IMR-90 (cell line): Measurements from ENCODE around the gene MTA1. TPM values are rescaled to one million over a fixed set of nuclear protein-coding genes. Genes with fewer than 3 reads are reported as not detected.

Experiments
- ATAC-seq: fragments of 200-7000 bp; cut with Tn5 transposase; 2 replicates; pipeline ENCODE4 v1.9.1; 2020; ENCODE audit warnings: low read depth, mild to moderate bottlenecking, moderate library complexity
- BruUV-seq: library from RNA; stranded (reverse); fragments of 400-500 nt; replicated peaks from 2 replicates; lab custom pipeline; 2021; lab: Mats Ljungman, UMichigan
- CTCF ChIA-PET: fragments of 300-600 bp; formaldehyde crosslinking; extraction: SDS; loops from one replicate; lab custom pipeline; 2021; ENCODE audit warnings: antibody characterized with exemption; lab: Yijun Ruan, JAX
- POLR2A ChIA-PET: fragments of 300-600 bp; sonication (Branson Sonifier 250); formaldehyde crosslinking; loops from one replicate; lab custom pipeline; 2022; ENCODE audit warnings: antibody characterized with exemption; ENCODE audit not compliant: unreplicated experiment; lab: Charles Lee
- DNase-seq: peaks from one replicate; pipeline ENCODE4 v3.0.0; 2013
- H2AFZ ChIP-seq: replicated peaks from 2 replicates; pipeline ENCODE3; 2013; ENCODE audit warnings: low read length, mild to moderate bottlenecking; ENCODE audit not compliant: poor library complexity
- H2AK5ac ChIP-seq: 2 replicates; pipeline ENCODE4 v1.6.1; 2013; ENCODE audit warnings: low read depth, low read length, inconsistent platforms
- H2AK9ac ChIP-seq: replicated peaks from 2 replicates; pipeline ENCODE3; 2013; ENCODE audit warnings: mild to moderate bottlenecking, low read depth, low read length, moderate library complexity; ENCODE audit not compliant: poor library complexity
- H2BK120ac ChIP-seq: 2 replicates; pipeline ENCODE4 v1.6.1; 2013; ENCODE audit warnings: low read depth, low read length, inconsistent platforms
- H2BK15ac ChIP-seq: 3 replicates; pipeline ENCODE4 v1.6.1; 2013; ENCODE audit warnings: low read depth, low read length, inconsistent platforms
- H2BK20ac ChIP-seq: 2 replicates; pipeline ENCODE4 v1.6.1; 2013; ENCODE audit warnings: low read depth, mild to moderate bottlenecking, inconsistent platforms, low read length, moderate library complexity
- H2BK5ac ChIP-seq: 2 replicates; pipeline ENCODE4 v1.6.1; 2013; ENCODE audit warnings: mild to moderate bottlenecking, low read depth, low read length, inconsistent platforms; ENCODE audit not compliant: poor library complexity, severe bottlenecking
- H3K14ac ChIP-seq: replicated peaks from 2 replicates; pipeline ENCODE4 v1.6.1; 2013; ENCODE audit warnings: low read depth, low read length, inconsistent platforms
- H3K18ac ChIP-seq: 2 replicates; pipeline ENCODE4 v1.6.1; 2013; ENCODE audit warnings: low read depth, low read length, control low read depth
- H3K23ac ChIP-seq: 2 replicates; pipeline ENCODE4 v1.6.1; 2013; ENCODE audit warnings: low read depth, low read length, inconsistent platforms
- H3K27ac ChIP-seq: 2 replicates; pipeline ENCODE4 v1.5.1; 2013; ENCODE audit warnings: mild to moderate bottlenecking, control low read depth, low read length; ENCODE audit not compliant: insufficient read depth
- H3K27me3 ChIP-seq: 2 replicates; pipeline ENCODE4 v1.6.1; 2013; ENCODE audit warnings: low read length; ENCODE audit not compliant: control insufficient read depth, insufficient read depth
- H3K36me3 ChIP-seq: 2 replicates; pipeline ENCODE4 v1.6.1; 2013; ENCODE audit warnings: low read length, mixed read lengths; ENCODE audit not compliant: control insufficient read depth, insufficient read depth
- H3K4ac ChIP-seq: 2 replicates; pipeline ENCODE4 v1.6.1; 2013; ENCODE audit warnings: low read depth, low read length, inconsistent platforms
- H3K4me1 ChIP-seq: 2 replicates; pipeline ENCODE4 v1.6.1; 2013; ENCODE audit warnings: low read length, mixed read lengths; ENCODE audit not compliant: control insufficient read depth, insufficient read depth
- H3K4me2 ChIP-seq: 2 replicates; pipeline ENCODE4 v1.6.1; 2013; ENCODE audit warnings: low read depth, mild to moderate bottlenecking, control low read depth, low read length, moderate library complexity
- H3K4me3 ChIP-seq: 2 replicates; pipeline ENCODE4 v1.5.1; 2013; ENCODE audit warnings: low read depth, mild to moderate bottlenecking, control low read depth, low read length, moderate library complexity; ENCODE audit not compliant: insufficient read depth
- H3K56ac ChIP-seq: 2 replicates; pipeline ENCODE4 v1.6.1; 2013; ENCODE audit warnings: low read length, inconsistent platforms; ENCODE audit not compliant: insufficient read depth; ENCODE audit errors: extremely low read depth
- H3K79me1 ChIP-seq, 2 experiments: 2 replicates each; pipeline ENCODE4 v1.6.1; 2013; ENCODE audit warnings: low read length in 2 of 2, inconsistent platforms in 1 of 2, low read depth in 1 of 2
- H3K9ac ChIP-seq: 2 replicates; pipeline ENCODE4 v1.6.1; 2013; ENCODE audit warnings: low read depth, low read length, control low read depth
- H3K9me1 ChIP-seq: 2 replicates; pipeline ENCODE4 v1.6.1; 2013; ENCODE audit warnings: low read length, inconsistent platforms; ENCODE audit not compliant: insufficient read depth
- H3K9me3 ChIP-seq: 2 replicates; pipeline ENCODE4 v1.6.1; 2013; ENCODE audit warnings: low read length; ENCODE audit not compliant: control insufficient read depth, insufficient read depth
- H4K20me1 ChIP-seq: 2 replicates; pipeline ENCODE4 v1.6.1; 2013; ENCODE audit warnings: low read length, inconsistent platforms; ENCODE audit not compliant: insufficient read depth
- H4K5ac ChIP-seq: 2 replicates; pipeline ENCODE4 v1.6.1; 2013; ENCODE audit warnings: mild to moderate bottlenecking, low read depth, low read length, control low read depth
- H4K8ac ChIP-seq, 2 experiments: 2 replicates each; pipeline ENCODE4 v1.6.1; 2013; ENCODE audit warnings: low read depth in 2 of 2, low read length in 2 of 2, control low read depth in 1 of 2, inconsistent platforms in 1 of 2
- H4K91ac ChIP-seq: 2 replicates; pipeline ENCODE4 v1.6.1; 2013; ENCODE audit warnings: low read depth, low read length, inconsistent platforms; ENCODE audit not compliant: insufficient read depth
- BHLHE40 ChIP-seq: fragments of 150-350 bp; IDR thresholded peaks from 2 replicates; pipeline ENCODE4 v1.6.1; 2016; ENCODE audit warnings: mild to moderate bottlenecking, low read depth, low read length
- CHD1 ChIP-seq: IDR thresholded peaks from 2 replicates; pipeline ENCODE4 v1.6.1; 2012; ENCODE audit warnings: low read depth, low read length, improper control_type of control experiment
- MXI1 ChIP-seq: IDR thresholded peaks from 2 replicates; pipeline ENCODE4 v1.6.1; 2012; ENCODE audit warnings: low read depth, mild to moderate bottlenecking, low read length, moderate library complexity, borderline replicate concordance
- NFE2L2 ChIP-seq: fragments of 150-350 bp; IDR thresholded peaks from 2 replicates; pipeline ENCODE4 v1.6.1; 2016; ENCODE audit warnings: low read depth, mild to moderate bottlenecking, low read length
- RCOR1 ChIP-seq: IDR thresholded peaks from 2 replicates; pipeline ENCODE4 v1.6.1; 2012; ENCODE audit warnings: mild to moderate bottlenecking, low read length, improper control_type of control experiment; ENCODE audit not compliant: insufficient replicate concordance
- WGBS, 2 experiments: methylation state at CpG; one replicate each; pipeline versions ENCODE4 v1.1.5 to v1.1.7; 2013; ENCODE audit warnings: missing lambda C conversion rate in 2 of 2; ENCODE audit not compliant: insufficient read length in 1 of 2; ENCODE audit errors: extremely low coverage in 2 of 2; 5-methylcytosine and 5-hydroxymethylcytosine counted together
- dilution Hi-C: fragments of 300-500 bp; cut with HindIII; formaldehyde crosslinking; loops from one replicate; pipeline ENCODE4 v1.14.3; 2018; ENCODE audit warnings: low sequenced_read_pairs; ENCODE audit not compliant: unreplicated experiment
- in situ Hi-C: fragments of 300-500 bp; cut with MboI; formaldehyde crosslinking; loops from 3 replicates; pipeline ENCODE4 v1.14.3; 2019; ENCODE audit warnings: low sequenced_read_pairs, inconsistent platforms, mixed read lengths
- intact Hi-C: fragments of 100-400 bp; cut with micrococcal nuclease; formaldehyde crosslinking; loops from 2 replicates; pipeline ENCODE4 v1.10.0; 2022
- polyA plus RNA-seq, 3 experiments: library from polyadenylated mRNA; depleted of rRNA; stranded (reverse); fragments of >200 nt; gene quantifications; 2 replicates each; pipeline ENCODE4 v1.2.3, GENCODE V29; 2012; ENCODE audit warnings: low replicate concordance in 1 of 3
- total RNA-seq: library from RNA; depleted of rRNA; stranded (reverse); fragments of >200 nt; gene quantifications from 2 replicates; pipeline ENCODE4 v1.2.3, GENCODE V29; 2012

The MTA1 gene
- total and polyA plus RNA-seq, 2 of the 4 experiments (the other 2 are of a cell fraction), result 21.5 to 61.6 TPM

- intact Hi-C loops (no loop called here), dilution Hi-C loops (no loop called here), in situ Hi-C loops (no loop called here)
- Histone ChIP-seq H3K9me3 (no peaks in the 10 kb centered on the region), H3K9ac (no peak overlapping the region), H2AFZ (no peak overlapping the region), H3K79me1 (no peaks in the 10 kb centered on the region), H4K8ac (no peak overlapping the region), H3K27me3 (peaks cover 5% of the 10 kb centered on the region; the same call in 1 of the 2 replicates), H2BK20ac (no peak overlapping the region), H3K27ac (no peak overlapping the region), H3K23ac (no peak overlapping the region), H3K4me3 (no peak overlapping the region), H2AK5ac (no peak overlapping the region), H4K91ac (no peak overlapping the region), H3K36me3 (no peaks in the 10 kb centered on the region), H2BK5ac (no peak overlapping the region), H3K14ac (no peak overlapping the region), H3K18ac (no peak overlapping the region), H4K20me1 (no peaks in the 10 kb centered on the region), H3K4ac (no peak overlapping the region), H2BK15ac (no peak overlapping the region), H3K9me1 (no peaks in the 10 kb centered on the region), H3K4me2 (no peak overlapping the region), H3K4me1 (no peaks in the 10 kb centered on the region), H3K56ac (no peak overlapping the region), H2AK9ac (no peak overlapping the region), H2BK120ac (no peak overlapping the region), H4K5ac (no peak overlapping the region)
- BruUV-seq, result no TSS peak
- TF ChIP-seq CHD1, result no peak
- no peak for TF ChIP-seq RCOR1
- no peak for TF ChIP-seq BHLHE40
- TF ChIP-seq MXI1, result no peak
- no peak for TF ChIP-seq NFE2L2
- WGBS, 2 experiments, result 88% methylated on average over 1 of the region's 7 CpGs; no CpG with 5 or more reads in 1 of the 2 experiments
- POLR2A ChIA-PET, result no interaction called here
- DNase-seq (no peak), ATAC-seq (no peak)
- CTCF ChIA-PET, result no interaction called here
These were observed 83.6 kb downstream of the MTA1 start for GRCh38 chr14:105503296-105503640.
